Ramos (cell line): ENCODE results near the gene TTYH3.
"Not testable (repeated sequence)": the region's sequence is repeated elsewhere in the genome, so short reads cannot be mapped to it uniquely, and the experiment has no call there.

Experiments used
- in situ Hi-C: fragments of 300-500 bp; cut with MboI; formaldehyde crosslinking; loops from one replicate; pipeline ENCODE4 v1.14.3; 2022; ENCODE audit warnings: low sequenced_read_pairs; ENCODE audit not compliant: unreplicated experiment

Gene TTYH3

GRCh38 chr7:2680256-2680655 lies 48.5 kb downstream of the TTYH3 start:
- in situ Hi-C loops, result loop anchor here (10.0 kb wide), 1 partner anchor 225 kb away; no protein-coding TSS in a partner anchor

- in situ Hi-C loops, result loop anchor here (10.0 kb wide), 1 partner anchor 226 kb away; no protein-coding TSS in a partner anchor
Observed at GRCh38 chr7:2680792-2681490, 49.2 kb downstream of the TTYH3 start.

GRCh38 chr7:2681929-2682799 lies 50.4 kb downstream of the TTYH3 start:
- in situ Hi-C loops, result loop anchor here (10.0 kb wide), 1 partner anchor 227 kb away; no protein-coding TSS in a partner anchor

- in situ Hi-C loops, result loop anchor here (10.0 kb wide), 1 partner anchor 230 kb away; no protein-coding TSS in a partner anchor
Observed at GRCh38 chr7:2684501-2684900, 52.7 kb downstream of the TTYH3 start.

- in situ Hi-C loops, result loop anchor here (10.0 kb wide), 1 partner anchor 231 kb away; no protein-coding TSS in a partner anchor
Observed at GRCh38 chr7:2686101-2686500, 54.3 kb downstream of the TTYH3 start.

GRCh38 chr7:2687338-2687869 lies 55.6 kb downstream of the TTYH3 start:
- in situ Hi-C loops, result loop anchor here (10.0 kb wide), 1 partner anchor 233 kb away; no protein-coding TSS in a partner anchor

- in situ Hi-C loops, result loop anchor here (10.0 kb wide), 1 partner anchor 233 kb away; no protein-coding TSS in a partner anchor
Observed at GRCh38 chr7:2687881-2688318, 56.1 kb downstream of the TTYH3 start, which contains the start of gene AMZ1. Gene AMZ1 (plus strand): TSS chr7:2688202. CDS start chr7:2700452, 12,250 bp downstream.

- in situ Hi-C loops, result loop anchor here (10.0 kb wide), 1 partner anchor 234 kb away; no protein-coding TSS in a partner anchor
Observed at GRCh38 chr7:2688409-2689342, 56.9 kb downstream of the TTYH3 start.

- in situ Hi-C loops, result loop anchor here (10.0 kb wide), 1 partner anchor 235 kb away; no protein-coding TSS in a partner anchor
Observed at GRCh38 chr7:2689343-2689847, 57.6 kb downstream of the TTYH3 start.

- in situ Hi-C loops, result loop anchor here (10.0 kb wide), 1 partner anchor 235 kb away; no protein-coding TSS in a partner anchor
Observed at GRCh38 chr7:2689951-2690705, 58.3 kb downstream of the TTYH3 start.

- in situ Hi-C loops, result no loop called here
Observed at GRCh38 chr7:2691011-2691707, 59.4 kb downstream of the TTYH3 start.

- in situ Hi-C loops, result not testable (repeated sequence)
Observed at GRCh38 chr7:2691932-2692439, 60.2 kb downstream of the TTYH3 start.

GRCh38 chr7:2692543-2692942 lies 60.8 kb downstream of the TTYH3 start:
- in situ Hi-C loops, result no loop called here

GRCh38 chr7:2693420-2694121 lies 61.8 kb downstream of the TTYH3 start:
- in situ Hi-C loops, result not testable (repeated sequence)

- in situ Hi-C loops, result not testable (repeated sequence)
Observed at GRCh38 chr7:2694122-2694436, 62.3 kb downstream of the TTYH3 start.

GRCh38 chr7:2698581-2699288 lies 66.9 kb downstream of the TTYH3 start:
- in situ Hi-C loops, result no loop called here

- in situ Hi-C loops, result no loop called here
Observed at GRCh38 chr7:2699289-2699620, 67.5 kb downstream of the TTYH3 start.
